Fibroblast of skin of scalp (primary cell): Measurements from ENCODE around the gene FRAT2.
"Not testable (repeated sequence)": the region's sequence is repeated elsewhere in the genome, so short reads cannot be mapped to it uniquely, and the experiment has no call there.

ENCODE experiments used
- DNase-seq: peaks from one replicate; pipeline ENCODE4 v3.0.0-alpha.2; 2013

Gene FRAT2

GRCh38 chr10:97290576-97291356 lies 43.8 kb downstream of the FRAT2 start:
- not testable (repeated sequence) for DNase-seq

DNA sequence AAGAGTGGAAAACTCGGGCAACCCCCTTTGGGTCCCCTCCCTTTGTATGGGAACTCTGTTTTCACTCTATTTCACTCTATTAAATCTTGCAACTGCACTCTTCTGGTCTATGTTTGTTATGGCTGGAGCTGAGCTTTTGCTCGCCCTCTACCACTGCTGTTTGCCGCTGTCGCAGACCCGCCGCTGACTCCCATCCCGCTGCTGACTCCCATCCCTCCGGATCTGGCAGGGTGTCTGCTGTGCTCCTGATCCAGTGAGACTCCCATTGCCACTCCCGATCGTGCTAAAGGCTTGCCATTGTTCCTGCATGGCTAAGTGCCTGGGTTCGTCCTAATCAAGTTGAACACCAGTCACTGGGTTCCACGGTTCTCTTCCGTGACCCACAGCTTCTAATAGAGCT lies 44.5 kb downstream of the FRAT2 start:
- DNase-seq: not testable (repeated sequence)
